SK-N-SH treated with all-trans-retinoic acid at 6 μM for 48 hours (cell line): ENCODE results near the gene RPUSD3.

ENCODE experiments used
- ARNTL ChIP-seq: fragments of 450-650 bp; formaldehyde crosslinking; IDR thresholded peaks from 2 replicates; pipeline ENCODE4 v1.5.0; 2020; ENCODE audit warnings: low read depth, mild to moderate bottlenecking, moderate library complexity, borderline replicate concordance
- BACH2 ChIP-seq: fragments of 250-450 bp; sonication (Bioruptor Pico); IDR thresholded peaks from 2 replicates; pipeline ENCODE4 v1.9.0; 2021; ENCODE audit warnings: mild to moderate bottlenecking, borderline replicate concordance
- CREB5 ChIP-seq: fragments of 250-450 bp; sonication (Bioruptor Pico); IDR thresholded peaks from 2 replicates; pipeline ENCODE4 v1.5.1; 2020; ENCODE audit warnings: low read depth, mild to moderate bottlenecking, moderate library complexity
- CSDC2 ChIP-seq: fragments of 250-450 bp; sonication (Bioruptor Pico); IDR thresholded peaks from 2 replicates; pipeline ENCODE4 v1.5.0; 2020; ENCODE audit warnings: mild to moderate bottlenecking, moderate library complexity
- ESRRG ChIP-seq: fragments of 250-450 bp; sonication (Bioruptor Pico); IDR thresholded peaks from 2 replicates; pipeline ENCODE4 v1.6.1; 2021; ENCODE audit warnings: mild to moderate bottlenecking
- OSR1 ChIP-seq: fragments of 250-450 bp; sonication (Bioruptor Pico); IDR thresholded peaks from 2 replicates; pipeline ENCODE4 v1.8.0; 2022; ENCODE audit warnings: moderate library complexity, mild to moderate bottlenecking, inconsistent platforms
- RARB ChIP-seq: fragments of 250-450 bp; sonication (Bioruptor Pico); IDR thresholded peaks from 2 replicates; pipeline ENCODE4 v1.8.0; 2021; ENCODE audit warnings: mild to moderate bottlenecking, moderate library complexity
- SNAI2 ChIP-seq: fragments of 250-450 bp; sonication (Bioruptor Pico); IDR thresholded peaks from 2 replicates; pipeline ENCODE4 v1.5.0; 2020; ENCODE audit warnings: mild to moderate bottlenecking, moderate library complexity
- TCF4 ChIP-seq: fragments of 250-450 bp; sonication (Bioruptor Pico); IDR thresholded peaks from 2 replicates; pipeline ENCODE4 v1.8.0; 2021; ENCODE audit warnings: mild to moderate bottlenecking, moderate library complexity, borderline replicate concordance
- ZFP3 ChIP-seq: fragments of 250-450 bp; sonication (Bioruptor Pico); IDR thresholded peaks from 2 replicates; pipeline ENCODE4 v1.5.0; 2020; ENCODE audit warnings: mild to moderate bottlenecking, moderate library complexity
- ZFP30 ChIP-seq: fragments of 450-650 bp; formaldehyde crosslinking; IDR thresholded peaks from 2 replicates; pipeline ENCODE4 v1.5.0; 2022; ENCODE audit warnings: mild to moderate bottlenecking, moderate library complexity
- TF ChIP-seq, protein P1 (sequence below): fragments of 250-450 bp; sonication (Bioruptor Pico); IDR thresholded peaks from 2 replicates; pipeline ENCODE4 v1.8.0; 2020; ENCODE audit warnings: mild to moderate bottlenecking, moderate library complexity, borderline replicate concordance

DNA sequence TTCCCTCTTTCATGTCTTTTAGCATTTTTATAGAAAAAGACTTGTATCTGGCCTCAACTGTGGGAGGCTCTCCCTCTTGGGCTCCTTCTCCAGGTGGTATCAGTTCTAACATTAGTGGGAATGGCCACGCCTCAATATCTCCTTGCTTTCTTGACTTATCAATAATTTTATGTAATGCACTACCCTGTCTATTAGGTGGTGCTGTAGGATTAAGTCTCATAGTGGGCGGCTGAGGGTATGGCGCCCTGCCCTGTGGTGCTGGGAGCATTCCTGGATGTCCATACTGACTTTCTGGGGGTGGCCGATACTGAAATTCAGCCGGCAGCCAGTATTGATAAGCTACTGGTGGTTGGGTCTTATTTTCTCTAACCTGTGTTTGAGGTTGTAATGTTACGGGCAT, 8.7 kb upstream of the RPUSD3 start:
- TF ChIP-seq ZFP3 (CRISPR knock-in tag) (no peak), BACH2 (CRISPR knock-in tag) (no peak), ESRRG (CRISPR knock-in tag) (no peak), ZFP30 (CRISPR knock-in tag) (no peak), ARNTL (no peak), OSR1 (no peak), CSDC2 (CRISPR knock-in tag) (no peak), RARB (CRISPR knock-in tag) (no peak), TCF4 (CRISPR knock-in tag) (no peak), SNAI2 (CRISPR knock-in tag) (no peak), CREB5 (no peak)
- TF ChIP-seq, protein P1, sequence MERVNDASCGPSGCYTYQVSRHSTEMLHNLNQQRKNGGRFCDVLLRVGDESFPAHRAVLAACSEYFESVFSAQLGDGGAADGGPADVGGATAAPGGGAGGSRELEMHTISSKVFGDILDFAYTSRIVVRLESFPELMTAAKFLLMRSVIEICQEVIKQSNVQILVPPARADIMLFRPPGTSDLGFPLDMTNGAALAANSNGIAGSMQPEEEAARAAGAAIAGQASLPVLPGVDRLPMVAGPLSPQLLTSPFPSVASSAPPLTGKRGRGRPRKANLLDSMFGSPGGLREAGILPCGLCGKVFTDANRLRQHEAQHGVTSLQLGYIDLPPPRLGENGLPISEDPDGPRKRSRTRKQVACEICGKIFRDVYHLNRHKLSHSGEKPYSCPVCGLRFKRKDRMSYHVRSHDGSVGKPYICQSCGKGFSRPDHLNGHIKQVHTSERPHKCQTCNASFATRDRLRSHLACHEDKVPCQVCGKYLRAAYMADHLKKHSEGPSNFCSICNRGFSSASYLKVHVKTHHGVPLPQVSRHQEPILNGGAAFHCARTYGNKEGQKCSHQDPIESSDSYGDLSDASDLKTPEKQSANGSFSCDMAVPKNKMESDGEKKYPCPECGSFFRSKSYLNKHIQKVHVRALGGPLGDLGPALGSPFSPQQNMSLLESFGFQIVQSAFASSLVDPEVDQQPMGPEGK (CRISPR knock-in tag): no peak
